Measurements from ENCODE around the gene NOC2L. TPM values are rescaled to one million over a fixed set of nuclear protein-coding genes. Genes with fewer than 3 reads are reported as not detected.
"Not testable (repeated sequence)": the region's sequence is repeated elsewhere in the genome, so short reads cannot be mapped to it uniquely, and the experiment has no call there.

Gene NOC2L
- total RNA-seq, 4 donors from 2014 or later, result 31.9 to 39.8 (median 34.6) TPM

DNA sequence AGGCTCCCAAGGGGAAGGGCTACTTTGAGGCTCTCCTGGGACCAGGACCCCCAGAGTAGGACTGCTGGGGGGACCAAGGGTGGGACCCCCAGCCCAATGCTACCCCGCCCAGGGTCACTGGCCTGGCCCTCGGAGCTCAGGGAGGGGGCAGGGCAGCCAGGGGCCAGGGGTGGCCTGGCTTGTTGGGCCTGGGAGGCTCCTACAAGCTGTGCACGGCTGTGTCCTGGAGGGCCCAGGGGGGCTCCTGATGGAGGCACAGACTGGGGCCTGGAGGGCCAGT is 38.6 kb upstream of the NOC2L start:
- intact Hi-C loops (cut with DNase I), result no loop called here
- H3K4me1 ChIP-seq, result peaks cover 18 to 28% of the 10 kb centered on the region in 2 donors
- H3K9me3 ChIP-seq, result no peaks in the 10 kb centered on the region
- H3K36me3 ChIP-seq, result no peaks in the 10 kb centered on the region
- 57% methylated on average over 2 of the region's 3 CpGs; no CpG with 5 or more reads in 1 of the 2 donors for WGBS, 2 donors
- H3K27ac ChIP-seq, result no peak overlapping the region
- no peak for DNase-seq
- no peak overlapping the region for H3K4me3 ChIP-seq (replicated peaks in 1 of 3)
- no peaks in the 10 kb centered on the region for H3K27me3 ChIP-seq
- TF ChIP-seq POLR2A (IDR thresholded peaks at IDR 0.05), result no peak
- TF ChIP-seq, protein P1, sequence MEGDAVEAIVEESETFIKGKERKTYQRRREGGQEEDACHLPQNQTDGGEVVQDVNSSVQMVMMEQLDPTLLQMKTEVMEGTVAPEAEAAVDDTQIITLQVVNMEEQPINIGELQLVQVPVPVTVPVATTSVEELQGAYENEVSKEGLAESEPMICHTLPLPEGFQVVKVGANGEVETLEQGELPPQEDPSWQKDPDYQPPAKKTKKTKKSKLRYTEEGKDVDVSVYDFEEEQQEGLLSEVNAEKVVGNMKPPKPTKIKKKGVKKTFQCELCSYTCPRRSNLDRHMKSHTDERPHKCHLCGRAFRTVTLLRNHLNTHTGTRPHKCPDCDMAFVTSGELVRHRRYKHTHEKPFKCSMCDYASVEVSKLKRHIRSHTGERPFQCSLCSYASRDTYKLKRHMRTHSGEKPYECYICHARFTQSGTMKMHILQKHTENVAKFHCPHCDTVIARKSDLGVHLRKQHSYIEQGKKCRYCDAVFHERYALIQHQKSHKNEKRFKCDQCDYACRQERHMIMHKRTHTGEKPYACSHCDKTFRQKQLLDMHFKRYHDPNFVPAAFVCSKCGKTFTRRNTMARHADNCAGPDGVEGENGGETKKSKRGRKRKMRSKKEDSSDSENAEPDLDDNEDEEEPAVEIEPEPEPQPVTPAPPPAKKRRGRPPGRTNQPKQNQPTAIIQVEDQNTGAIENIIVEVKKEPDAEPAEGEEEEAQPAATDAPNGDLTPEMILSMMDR (IDR thresholded peaks at IDR 0.05), result no peak

DNA sequence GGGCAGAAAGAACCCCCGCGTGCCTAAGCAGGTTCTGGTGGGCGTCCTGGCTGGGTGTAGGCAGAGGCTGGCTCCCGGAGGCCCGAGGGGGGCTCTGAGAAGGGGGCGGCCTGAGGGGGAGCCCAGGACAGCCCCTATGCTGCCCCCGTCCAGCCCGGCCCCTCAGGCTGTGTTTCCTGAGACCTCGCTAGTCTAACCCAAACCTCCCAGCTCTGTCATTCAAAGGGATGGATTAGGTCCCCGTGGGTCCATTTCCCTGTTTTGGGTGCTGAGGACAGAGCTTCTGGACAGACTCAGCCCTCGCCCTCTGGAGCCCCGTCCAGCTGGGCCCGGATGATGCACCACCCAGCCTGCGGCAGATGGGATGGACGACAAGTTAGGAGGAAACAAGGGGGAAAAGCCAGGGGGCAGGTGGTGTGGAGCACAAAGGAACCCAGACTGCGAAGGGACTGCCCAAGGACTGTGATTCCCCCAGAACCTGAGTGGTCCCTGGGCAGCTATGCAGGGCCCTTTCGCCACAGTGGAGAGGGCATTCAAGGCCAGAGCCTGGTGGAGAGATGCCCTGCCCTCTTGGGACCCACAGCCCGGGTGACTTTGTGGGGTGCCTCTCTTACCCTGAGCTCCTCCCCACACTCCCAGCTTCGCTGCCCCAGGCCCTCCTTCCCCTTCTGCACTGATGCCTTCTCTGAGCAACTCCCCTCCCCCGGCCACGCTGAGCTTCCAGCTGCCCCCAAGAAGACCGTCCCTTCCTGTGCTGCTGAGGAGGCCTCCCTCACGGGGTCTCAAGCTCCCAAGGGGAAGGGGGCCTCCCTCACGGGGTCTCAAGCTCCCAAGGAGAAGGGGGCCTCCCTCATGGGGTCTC is 38.0 kb upstream of the NOC2L start:
- Histone ChIP-seq H3K36me3 (no peaks in the 10 kb centered on the region), H3K27me3 (no peaks in the 10 kb centered on the region), H3K4me3 (replicated peaks in 1 of 3) (no peak overlapping the region), H3K9me3 (no peaks in the 10 kb centered on the region), H3K4me1 (peaks cover 18 to 27% of the 10 kb centered on the region in 2 donors), H3K27ac (no peak overlapping the region)
- DNase-seq, result no peak
- intact Hi-C loops (cut with DNase I), result no loop called here
- 68 to 74% methylated on average over 20 to 24 of the region's 24 CpGs for WGBS, 2 donors
- no peak for TF ChIP-seq POLR2A (IDR thresholded peaks at IDR 0.05)
- TF ChIP-seq, protein P1 (IDR thresholded peaks at IDR 0.05), result no peak

DNA sequence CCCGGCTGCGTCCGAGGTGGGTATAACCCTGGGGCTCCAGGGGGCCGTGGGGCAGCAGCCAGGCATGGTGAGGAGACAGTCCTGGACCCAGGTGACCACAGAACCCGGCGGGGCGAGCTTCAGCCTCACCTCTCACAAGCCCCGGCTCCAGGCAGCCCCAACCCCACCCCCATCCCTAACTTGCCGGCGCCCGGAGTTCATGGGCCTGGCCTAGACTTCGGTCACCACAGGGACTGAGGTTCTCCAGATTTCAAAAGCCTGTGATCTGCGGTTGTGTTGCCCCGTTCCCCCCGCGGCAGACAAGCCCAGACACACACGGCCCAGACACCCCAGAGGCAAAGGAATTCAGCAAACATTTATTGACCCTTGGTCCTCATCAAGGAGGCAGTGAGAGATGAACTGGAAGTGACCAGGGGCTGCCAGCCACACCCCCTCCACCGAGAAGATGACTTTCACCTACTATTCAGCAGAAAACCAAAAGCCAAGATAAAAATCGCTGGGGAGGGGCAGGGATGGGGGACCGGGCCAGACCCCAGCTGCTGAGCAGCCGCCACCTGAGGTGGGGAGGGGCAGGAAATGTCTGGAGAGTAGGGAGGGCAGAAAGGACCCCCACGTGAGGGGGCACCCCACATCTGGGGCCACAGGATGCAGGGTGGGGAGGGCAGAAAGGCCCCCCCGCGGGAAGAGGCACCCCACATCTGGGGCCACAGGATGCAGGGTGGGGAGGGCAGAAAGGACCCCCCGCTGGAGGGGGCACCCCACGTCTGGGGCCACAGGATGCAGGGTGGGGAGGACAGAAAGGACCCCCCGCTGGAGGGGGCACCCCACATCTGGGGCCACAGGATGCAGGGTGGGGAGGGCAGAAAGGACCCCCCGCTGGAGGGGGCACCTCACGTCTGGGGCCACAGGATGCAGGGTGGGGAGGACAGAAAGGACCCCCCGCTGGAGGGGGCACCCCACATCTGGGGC is 36.9 kb upstream of the NOC2L start:
- Histone ChIP-seq H3K36me3 (no peaks in the 10 kb centered on the region), H3K27ac (no peak overlapping the region), H3K4me3 (replicated peaks in 1 of 3) (no peak overlapping the region), H3K9me3 (no peaks in the 10 kb centered on the region), H3K27me3 (no peaks in the 10 kb centered on the region), H3K4me1 (peaks cover 10 to 18% of the 10 kb centered on the region in 2 donors)
- TF ChIP-seq POLR2A (IDR thresholded peaks at IDR 0.05), result no peak
- TF ChIP-seq, protein P1 (IDR thresholded peaks at IDR 0.05), result no peak
- WGBS, 2 donors, result 30 to 33% methylated on average over 14 to 24 of the region's 30 CpGs
- intact Hi-C loops (cut with DNase I), result no loop called here
- no peak for DNase-seq

DNA sequence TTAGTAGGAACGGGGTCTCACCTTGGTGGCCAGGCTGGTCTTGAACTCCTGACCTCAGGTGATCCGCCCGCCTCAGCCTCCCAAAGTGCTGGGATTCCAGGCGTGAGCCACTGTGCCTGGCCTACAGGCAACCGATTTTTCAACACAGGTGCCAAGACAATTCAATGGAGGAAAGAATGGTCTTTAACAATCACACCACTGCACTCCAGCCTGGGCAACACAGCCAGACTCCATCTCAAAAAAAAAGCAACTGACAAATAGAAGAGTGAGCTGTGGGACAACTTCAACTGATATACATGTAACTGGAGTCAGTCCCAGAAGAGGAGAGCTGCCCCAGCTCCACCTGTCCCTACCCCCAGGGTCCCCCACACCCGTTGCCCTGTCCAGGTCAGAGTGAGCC is 35.5 kb upstream of the NOC2L start:
- intact Hi-C loops (cut with DNase I); H3K4me3 ChIP-seq (replicated peaks in 1 of 3): not testable (repeated sequence)
- WGBS, 2 donors, result 89 to 91% methylated on average over 6 of the region's 6 CpGs

DNA sequence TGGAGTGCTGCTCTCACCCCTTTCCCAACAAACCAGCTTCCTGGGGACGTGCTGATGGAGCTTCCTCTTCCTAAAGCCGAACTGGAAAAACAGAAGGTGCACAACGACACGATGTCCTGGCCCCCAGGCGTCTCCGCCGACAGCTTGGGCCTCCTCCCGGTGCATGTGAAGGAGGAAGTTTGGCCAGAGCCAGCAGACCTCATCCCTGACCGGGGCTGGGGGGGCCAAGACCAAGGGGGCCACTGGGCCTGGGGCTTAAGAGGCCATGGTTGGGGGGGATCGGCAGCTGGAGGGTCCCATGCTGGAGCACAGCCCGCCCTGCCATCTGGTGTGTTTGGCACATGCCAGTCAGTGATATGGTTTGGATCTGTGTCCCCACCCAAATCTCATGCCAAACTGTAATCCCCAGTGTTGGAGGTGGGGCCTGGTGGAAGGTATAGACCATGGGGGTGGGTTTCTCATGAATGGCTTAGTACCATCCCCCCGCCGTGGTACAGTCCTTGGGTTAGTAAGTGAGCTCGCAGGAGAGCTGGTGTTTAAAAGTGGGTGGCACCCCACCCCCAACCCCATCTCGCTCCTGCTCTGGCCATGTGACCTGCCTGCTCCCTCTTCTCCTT is 34.4 kb upstream of the NOC2L start:
- no peak overlapping the region for H3K27ac ChIP-seq
- no peak for DNase-seq
- 76 to 81% methylated on average over 11 to 12 of the region's 15 CpGs for WGBS, 2 donors
- H3K27me3 ChIP-seq, result no peaks in the 10 kb centered on the region
- H3K4me3 ChIP-seq (replicated peaks in 1 of 3), result no peak overlapping the region
- intact Hi-C loops (cut with DNase I), result no loop called here
- no peaks in the 10 kb centered on the region for H3K36me3 ChIP-seq
- TF ChIP-seq, protein P1 (IDR thresholded peaks at IDR 0.05), result no peak
- no peak for TF ChIP-seq POLR2A (IDR thresholded peaks at IDR 0.05)
- H3K4me1 ChIP-seq, result peaks cover 0 to 4% of the 10 kb centered on the region in 2 donors
- no peaks in the 10 kb centered on the region for H3K9me3 ChIP-seq

More for the DNA sequence above, 35.5 kb upstream of the NOC2L start:
- H3K9me3 ChIP-seq, H3K27ac ChIP-seq, DNase-seq, H3K27me3 ChIP-seq, H3K36me3 ChIP-seq: not testable (repeated sequence)
- peaks cover 3 to 13% of the 10 kb centered on the region in 2 donors for H3K4me1 ChIP-seq

Measured in thyroid gland (tissue), 4 donors.